HG03439 (cell line): ENCODE results near the gene CYLD.
A peak's percentile ranks its signal among the peaks of the same experiment; 100 is the strongest.

Experiments used
- ATAC-seq: cut with Tn5 transposase; IDR thresholded peaks from one replicate; pipeline ENCODE4 v1.9.1; 2021; ENCODE audit warnings: mild to moderate bottlenecking, moderate library complexity; ENCODE audit not compliant: unreplicated experiment

The CYLD gene

DNA sequence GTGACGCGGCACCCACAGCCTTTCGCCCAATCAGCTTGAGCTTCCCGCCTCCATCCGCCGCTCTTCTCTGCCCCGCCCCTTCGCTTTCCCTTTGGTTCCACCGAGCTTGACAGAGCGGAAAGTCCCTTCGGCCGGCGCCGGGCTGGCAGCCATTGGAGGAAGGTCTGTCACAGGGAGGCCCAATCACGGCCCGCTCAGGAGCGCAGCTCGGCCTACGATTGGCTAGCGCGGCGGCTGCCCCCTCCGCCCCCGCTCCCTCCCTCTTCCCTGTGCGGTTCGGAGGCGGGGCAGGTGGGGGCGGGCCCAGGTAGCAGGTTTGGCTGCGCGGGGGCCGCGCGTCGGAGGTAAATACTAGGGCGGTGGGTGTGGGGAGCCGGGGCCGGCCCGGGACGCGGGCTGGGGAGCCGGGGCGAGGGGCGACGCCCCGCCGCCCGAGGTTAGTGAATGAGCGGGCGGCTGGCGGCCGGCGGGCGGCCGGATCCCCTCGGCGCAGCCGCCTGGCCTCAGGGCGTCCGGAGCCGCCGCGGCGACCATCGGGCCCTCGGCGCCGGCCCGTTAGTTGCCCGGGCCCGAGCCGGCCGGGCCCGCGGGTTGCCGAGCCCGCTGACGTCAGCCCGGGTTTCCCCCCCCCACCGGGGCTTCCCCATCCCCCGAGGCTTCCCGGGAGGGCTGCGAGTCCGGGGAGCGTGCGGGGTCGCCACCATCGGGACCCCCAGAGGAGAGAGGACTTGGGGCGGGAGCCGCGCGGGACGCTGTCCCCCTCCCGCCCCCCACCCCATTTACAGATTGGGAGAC is at the start of gene CYLD:
Gene CYLD, plus strand, starts transcription at position 306 of the 795 bp plus-strand sequence. CDS start 7,613 bp downstream, outside the sequence.
- ATAC-seq = peak; percentile 94

DNA sequence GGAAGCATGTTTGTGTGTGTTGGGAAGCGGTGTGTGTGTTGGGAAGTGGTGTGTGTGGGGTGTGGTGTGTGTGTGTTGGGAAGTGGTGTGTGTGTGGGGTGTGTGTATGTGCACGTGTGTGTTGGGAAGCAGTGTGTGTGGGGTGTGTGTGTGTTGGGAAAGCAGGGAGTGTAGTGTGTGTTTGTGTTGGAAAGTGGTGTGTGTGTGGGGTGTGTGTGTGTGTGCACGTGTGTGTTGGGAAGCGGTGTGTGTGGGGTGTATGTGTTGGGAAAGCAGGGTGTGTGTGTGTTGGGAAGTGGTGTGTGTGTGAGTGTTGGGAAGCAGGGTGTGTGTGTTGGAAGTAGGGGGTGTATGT is 49.3 kb upstream of the CYLD start:
- ATAC-seq = no peak

DNA sequence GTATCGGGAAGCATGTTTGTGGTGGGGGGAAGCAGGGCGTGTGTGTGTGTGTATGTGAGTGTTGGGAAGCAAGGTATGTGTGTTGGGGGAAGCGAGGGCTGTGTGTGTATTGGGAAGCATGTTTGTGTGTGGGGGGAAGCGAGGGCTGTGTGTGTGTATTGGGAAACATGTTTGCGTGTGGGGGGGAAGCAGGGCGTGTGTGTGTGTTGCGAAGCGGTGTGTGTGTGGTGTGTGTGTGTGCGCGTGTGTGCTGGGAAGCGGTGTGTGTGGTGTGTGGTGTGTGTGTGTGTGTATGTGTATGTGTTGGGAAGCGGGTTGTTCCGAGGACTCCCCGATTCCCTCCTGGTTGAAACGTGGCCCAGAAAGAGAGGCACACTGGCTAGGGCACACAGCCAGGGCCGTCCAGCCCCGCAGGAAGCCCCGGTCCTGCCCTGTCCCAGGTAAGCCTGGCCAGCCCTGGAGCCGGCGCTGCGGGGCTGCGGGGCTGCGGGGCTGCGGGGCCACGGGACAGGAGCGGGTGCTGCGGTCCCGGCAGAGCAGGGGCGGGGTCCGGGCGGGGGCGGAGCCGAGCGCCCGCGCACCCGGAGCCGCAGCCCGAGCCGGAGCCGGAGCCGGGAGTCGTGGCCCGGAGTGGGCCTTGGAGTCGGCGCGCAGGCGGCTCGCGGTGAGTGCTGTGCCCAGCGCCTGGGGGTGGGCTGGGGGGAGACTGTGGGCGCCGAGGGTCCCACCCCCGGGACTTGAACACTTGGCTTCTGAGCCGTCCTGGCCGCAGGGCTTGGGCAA is 48.7 kb upstream of the CYLD start, which contains the start of gene NOD2:
Gene NOD2, plus strand, starts transcription at position 608 of the 783 bp plus-strand sequence. CDS start 5,890 bp downstream, outside the sequence.
- ATAC-seq = no peak

DNA sequence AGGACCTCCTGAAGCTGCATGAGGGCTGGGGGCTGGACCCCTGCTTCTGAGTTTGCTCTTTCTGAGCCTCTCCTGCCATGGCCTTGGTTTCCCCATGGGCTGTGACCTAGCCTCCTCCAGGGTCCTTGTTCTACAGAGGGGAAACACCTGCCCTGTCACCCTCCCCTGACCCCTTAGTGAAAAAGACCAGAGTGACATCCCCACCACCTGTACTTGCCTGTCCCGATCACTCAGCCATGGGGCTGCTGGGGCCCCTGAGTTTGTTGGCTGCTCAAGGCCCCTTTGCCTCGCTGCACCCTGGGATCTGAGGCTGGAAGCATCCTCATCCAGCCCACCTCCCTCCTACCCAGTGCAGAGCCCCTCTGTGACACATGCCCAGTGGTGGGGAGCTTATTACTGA is 47.7 kb upstream of the CYLD start:
- ATAC-seq = no peak

DNA sequence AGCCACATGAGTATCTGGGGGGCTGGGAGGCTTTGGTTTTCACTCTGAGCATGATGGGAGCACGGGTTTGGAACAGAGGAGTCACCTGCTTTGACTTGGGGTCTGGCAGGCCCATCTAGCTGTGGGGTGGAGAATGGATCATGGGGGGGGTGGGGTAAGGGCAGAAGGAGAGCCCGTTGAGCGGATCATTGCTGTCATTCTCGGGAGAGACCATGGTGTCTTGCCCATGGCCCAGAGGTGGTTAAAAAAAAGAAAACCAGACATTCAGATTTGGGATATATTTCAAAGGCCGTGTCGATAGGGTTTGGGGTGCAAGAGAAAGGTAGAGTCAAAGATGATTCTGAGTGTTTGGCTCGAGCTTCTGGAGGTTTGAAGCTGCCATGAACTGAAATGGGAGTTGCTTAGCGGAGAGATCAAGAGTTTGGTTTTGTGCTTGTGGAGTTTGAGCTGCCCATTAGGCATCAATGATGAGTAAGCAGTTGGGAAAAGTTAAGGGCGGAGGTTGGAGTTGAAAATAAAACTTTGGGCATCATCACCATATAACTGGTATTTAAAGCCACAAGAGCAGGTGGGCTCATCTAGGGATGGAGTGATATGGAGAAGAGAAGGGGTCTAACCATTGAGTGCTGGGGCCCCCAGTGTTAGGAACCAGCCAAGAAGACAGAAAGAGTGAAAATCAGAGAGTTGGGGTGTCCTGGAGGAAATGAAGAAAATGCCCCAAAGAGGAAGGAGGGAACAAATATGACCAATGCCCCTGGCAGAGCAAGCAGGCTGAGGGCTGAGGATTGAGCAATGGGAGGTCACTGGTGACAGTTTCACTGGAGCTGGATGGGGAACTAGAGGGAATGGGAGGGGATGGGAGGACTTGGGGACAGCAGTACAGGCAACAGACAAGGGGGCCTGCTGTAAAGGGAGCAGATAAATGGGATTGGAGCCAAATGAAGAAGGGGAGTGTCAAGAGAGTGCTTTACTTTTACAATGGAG is 46.6 kb upstream of the CYLD start:
- no peak for ATAC-seq

DNA sequence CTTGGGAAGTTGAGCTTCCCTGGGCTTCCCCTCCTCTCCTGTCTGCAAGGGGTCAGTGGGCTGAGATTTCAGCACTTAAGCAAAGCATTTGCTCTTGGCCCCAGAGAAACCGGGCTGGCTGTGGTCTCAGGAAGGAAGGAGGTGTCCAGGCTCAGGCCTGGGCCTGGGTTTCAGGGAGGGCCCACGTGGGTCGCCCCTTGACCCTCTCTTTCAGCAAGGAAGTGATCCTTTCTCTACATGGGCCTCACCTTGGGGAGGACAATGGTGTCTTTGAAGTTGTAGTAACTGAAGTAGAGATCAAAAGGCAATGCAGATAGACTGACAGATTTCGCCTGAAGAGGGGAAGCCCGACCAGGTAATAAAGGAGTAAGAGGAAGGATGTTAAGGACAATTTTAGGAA is 45.8 kb upstream of the CYLD start:
- ATAC-seq = no peak

DNA sequence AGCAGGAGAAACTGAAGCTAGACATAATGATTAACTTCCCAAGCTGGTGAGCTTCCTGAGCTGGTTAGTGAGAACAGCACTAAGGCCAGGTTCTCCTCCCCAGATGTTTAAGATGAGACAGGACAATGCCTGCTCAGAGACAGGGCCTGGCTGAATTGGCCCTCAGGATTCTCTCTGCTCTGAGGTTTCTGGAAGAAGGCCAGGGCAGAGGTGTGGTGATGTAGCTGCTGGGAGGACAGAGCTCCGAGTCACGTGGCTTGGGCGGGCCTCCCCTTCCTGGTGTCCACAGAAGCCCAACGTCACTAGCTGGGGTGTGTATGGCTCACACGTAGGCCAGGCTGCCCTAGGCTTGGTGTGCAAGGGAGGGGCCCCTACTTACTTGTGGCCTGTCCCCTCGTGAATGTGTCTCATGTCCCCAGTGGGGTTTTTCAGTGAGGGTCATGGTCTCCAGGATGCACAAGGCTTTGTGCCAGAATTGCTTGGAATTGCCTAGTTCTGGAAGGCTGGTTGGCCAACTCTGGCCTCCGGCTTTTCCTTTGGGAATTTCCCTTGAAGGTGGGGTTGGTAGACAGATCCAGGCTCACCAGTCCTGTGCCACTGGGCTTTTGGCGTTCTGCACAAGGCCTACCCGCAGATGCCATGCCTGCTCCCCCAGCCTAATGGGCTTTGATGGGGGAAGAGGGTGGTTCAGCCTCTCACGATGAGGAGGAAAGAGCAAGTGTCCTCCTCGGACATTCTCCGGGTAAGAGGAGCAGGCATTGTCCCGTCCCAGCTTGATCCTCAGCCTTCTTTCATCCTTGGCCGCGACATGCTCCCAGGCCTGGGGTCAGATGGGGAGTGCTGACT is 45.1 kb upstream of the CYLD start:
- ATAC-seq = peak; percentile 52

DNA sequence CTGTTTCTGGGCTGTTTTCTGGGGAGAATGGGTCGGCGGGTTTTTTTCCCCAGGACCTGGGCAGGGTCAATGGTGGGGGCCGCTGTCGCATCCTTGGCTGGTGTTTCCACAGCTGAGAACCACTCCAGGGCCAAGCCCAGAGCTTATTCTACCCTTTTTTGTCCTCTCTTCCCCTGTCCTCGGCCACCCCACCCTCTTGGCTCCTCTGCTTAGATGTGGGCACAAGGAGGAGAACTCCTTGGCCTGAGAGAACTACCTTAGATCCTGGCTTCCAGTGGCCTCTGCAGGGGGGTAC is 44.5 kb upstream of the CYLD start:
- ATAC-seq = no peak

DNA sequence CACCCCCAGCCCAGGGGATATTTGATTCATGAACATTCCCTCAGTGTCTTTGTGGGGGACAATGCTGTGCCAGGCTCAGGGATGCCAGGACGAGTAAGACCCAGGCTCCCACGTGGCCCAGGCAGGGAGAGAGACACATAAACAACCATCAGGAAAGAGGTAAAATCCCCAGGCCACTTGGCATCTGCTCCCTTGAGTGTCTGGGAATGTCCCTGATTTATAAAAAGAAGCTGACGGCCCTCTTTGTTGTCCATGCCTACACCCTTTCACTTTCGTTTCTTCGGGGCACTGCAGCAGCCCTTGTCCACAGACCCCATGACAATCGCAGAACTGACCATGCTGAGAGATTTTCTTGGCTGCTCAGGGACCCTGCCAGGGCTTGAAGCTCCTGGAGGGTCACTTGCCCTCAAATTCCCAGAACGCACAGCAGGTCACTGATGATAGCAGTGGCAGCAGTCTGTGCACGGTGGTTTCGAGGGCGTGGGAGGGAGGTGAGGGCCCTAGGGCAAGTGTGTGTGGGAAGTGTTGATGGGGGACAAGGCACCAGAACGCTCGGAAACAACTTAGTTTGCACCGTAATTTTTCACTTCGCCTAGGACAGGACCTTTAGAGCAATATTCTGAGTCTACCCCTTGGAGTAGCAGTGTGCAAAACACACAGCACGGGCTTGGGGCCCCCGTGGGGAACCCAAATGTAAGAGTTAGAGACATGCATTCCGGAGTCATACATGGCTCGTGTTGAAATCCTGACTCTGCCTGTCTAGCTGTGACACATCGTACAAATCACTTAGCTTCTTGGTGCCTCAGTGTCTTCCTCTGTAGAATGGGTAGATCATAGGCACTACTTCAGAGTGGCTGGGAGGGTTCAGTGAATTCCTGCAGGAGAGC is 43.8 kb upstream of the CYLD start:
- ATAC-seq = peak; percentile 61

DNA sequence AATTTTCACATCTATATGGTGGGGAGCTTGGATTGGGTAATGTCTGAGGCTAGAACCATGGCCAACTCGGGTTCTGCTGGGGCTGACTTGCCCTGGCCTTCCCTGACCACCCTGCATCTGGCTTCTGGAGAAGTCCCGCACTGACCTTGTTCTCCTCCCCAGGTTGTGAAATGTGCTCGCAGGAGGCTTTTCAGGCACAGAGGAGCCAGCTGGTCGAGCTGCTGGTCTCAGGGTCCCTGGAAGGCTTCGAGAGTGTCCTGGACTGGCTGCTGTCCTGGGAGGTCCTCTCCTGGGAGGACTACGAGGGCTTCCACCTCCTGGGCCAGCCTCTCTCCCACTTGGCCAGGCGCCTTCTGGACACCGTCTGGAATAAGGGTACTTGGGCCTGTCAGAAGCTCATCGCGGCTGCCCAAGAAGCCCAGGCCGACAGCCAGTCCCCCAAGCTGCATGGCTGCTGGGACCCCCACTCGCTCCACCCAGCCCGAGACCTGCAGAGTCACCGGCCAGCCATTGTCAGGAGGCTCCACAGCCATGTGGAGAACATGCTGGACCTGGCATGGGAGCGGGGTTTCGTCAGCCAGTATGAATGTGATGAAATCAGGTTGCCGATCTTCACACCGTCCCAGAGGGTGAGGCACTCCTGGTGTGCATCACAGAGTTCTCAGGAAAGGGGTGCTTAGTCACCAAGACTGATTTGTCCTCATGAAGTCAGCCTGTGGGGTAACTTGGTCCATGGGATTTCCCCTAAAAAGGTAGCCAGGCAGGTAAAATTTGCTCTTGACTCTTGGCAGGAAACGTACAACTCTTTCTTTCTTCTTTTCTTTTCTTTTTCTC is 42.3 kb upstream of the CYLD start:
- no peak for ATAC-seq

DNA sequence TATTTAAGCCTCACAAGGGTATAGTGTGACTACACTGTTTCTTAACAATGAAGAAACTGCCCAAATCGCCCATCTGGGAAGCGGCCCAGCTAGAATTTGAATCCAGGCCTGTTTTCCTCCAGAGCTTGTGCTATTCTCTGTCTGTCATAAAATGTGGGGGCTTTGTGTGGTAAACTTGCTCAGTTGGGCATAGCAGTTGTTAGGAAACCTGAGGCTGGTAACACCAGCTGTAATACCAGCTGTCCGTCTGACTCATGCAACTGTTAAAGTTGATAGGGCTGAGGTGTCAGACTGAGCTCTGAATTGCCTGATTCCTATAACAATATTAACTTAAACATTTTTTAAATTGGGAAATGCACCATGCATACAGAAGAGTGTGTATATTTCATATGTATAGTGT is 39.2 kb upstream of the CYLD start:
- no peak for ATAC-seq

DNA sequence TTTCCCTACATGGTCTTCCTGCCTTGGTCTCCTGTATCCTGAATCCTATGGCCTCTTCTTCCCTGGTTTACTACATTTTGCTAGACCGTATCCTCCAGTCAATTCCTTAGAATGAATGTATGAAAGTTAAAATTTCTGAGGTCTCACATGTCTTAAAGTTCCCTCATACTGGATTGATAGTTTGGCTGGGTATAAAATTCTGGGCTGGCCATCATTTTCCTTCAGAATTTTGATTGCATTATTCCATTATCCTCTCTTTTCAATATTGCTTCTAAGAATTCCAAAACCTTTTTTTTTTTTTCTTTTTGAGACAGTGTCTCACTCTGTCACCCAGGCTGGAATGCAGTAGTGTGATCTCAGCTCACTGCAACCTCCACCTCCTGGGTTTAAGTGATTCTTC is 37.6 kb upstream of the CYLD start:
- no peak for ATAC-seq

DNA sequence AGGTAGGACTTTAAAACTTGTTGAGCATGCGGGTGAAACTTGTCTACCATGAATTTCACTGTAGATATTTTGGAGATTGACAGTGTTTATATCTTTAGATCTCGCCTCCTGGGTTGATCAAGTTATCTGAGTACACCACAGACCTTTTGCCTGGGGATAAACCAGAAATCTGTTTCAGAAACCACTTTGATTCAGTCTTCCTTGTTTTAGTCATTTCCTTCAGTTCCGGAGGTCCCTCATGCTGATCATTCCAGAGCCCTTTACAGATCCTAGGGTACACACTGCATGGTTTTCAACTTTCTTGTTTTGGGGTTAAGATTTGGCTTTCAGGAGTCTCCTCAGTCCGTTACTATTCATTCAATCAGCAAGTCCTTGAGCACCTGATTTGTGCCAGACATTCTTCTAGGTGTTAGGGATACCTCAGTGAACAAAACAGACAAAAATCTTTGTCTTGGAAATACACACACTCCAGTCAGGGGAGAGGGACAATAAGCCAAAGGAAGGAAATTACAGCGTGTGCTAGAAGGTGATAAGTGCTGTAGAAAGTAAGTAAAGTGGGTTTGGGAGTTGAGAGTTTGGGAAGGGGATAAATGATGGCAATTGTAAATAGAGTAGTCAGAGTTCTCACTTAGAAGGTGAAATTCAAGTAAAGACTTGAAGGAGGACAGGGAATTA is 36.3 kb upstream of the CYLD start:
- no peak for ATAC-seq

DNA sequence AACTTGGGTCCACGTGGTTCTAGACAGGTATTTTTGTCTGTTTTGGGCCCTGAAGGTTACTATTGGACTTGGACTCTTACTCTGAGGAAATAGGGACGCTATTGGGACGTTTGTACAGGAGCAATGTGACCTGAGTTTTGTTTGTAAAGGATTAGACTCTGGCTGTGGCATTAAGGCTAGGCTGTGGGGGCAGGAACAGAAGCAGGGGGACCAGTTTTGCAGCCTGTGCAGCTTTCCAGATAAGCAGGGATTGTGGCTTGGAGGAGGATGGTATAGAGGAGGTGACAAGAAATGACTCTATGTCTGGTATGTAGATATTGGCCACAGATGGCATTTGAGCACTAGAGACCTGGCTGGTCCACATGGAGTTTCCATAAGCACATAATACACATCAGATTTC is 35.6 kb upstream of the CYLD start:
- no peak for ATAC-seq

DNA sequence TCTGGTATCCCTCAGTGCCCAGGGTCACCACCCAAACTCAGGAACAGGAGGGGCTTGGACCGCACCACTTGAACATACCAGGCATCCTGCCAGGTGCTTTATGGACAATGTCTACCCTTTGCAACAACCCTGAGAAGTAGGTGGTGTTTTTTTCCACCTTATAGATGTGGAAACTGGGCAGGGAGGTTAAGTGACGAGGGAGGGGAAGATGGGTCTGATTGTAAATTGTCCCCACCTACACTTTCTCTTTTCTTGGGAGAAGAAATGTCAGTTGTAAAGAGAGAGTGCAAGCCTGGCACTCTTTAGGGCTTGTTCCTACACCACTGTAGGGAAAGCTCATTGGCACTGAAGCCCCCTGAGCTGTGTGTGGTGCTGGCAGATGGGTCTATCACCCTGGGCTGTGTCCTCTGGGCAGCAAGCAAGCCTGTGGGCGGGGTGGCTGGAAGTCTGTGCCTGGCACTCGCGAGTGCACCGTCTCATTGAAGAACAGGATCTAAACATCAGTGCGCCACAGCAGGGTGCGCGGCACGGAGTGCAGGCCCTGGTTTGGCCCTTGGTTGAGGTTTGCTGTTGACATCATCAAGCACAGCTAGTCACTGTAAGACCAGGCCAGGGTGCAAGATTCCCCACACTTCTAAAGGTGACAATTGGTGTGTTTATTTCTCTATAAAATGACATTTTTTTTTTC is 33.4 kb upstream of the CYLD start:
- ATAC-seq = no peak

DNA sequence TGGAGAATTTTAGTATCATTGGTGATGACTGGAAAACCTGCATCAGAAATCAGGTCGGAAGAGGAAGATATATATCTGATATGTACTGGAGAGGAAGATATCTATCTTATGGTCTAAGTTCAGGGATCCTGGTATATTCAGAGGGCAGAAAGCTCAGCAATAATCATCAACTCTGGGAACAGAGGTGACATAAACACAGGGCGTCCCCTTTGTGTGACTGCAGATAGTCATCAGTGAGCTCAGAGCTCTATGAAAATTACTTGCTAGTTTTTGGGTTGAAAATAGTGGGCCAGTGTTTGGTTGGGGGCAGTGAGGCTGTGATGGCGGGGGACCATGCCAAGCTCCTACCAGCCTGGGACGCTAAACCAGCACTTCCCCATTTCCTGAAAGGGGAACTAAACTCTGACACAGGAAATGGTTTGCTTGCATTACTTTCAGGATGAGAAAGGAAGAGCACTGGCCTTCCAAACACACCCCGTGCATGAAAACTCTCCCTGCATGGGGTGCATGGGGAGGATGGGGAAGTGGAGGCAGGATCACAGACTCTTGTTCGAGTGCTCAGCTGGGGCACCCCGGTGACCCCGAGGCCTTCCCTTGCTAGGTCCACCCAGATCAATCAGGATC is 32.7 kb upstream of the CYLD start:
- ATAC-seq = no peak

DNA sequence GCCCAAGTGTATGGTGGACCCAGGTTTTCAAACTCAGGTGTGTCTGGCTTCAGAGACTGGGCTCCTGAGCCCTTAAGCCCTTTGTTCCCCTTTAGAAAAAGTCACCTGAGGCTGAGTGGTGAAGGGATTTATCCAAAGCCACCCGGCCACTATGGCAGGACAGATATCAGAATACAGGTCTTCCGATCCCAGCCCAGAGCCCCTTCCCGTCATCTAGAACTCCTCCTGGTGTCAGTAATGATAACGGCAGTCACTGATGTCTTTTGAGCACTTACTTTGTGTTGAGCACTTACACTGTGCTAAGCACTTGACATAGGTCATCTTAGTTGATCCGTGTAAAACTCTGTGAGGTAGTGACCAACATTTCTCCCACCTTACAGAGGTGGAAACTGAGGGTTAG is 31.9 kb upstream of the CYLD start:
- ATAC-seq = no peak
